Measurements from ENCODE around the gene PVR.

- TF ChIP-seq CTCF (IDR thresholded peaks at IDR 0.05) (no peak), TEAD1 (CRISPR knock-in tag; IDR thresholded peaks at IDR 0.05) (no peak), ATF3 (CRISPR knock-in tag; conservative IDR thresholded peaks at IDR 0.05) (no peak), FOXP1 (CRISPR knock-in tag; IDR thresholded peaks at IDR 0.05; ENCODE audit: borderline replicate concordance) (no peak), NR1H2 (CRISPR knock-in tag; IDR thresholded peaks at IDR 0.05) (no peak), USF2 (CRISPR knock-in tag; IDR thresholded peaks at IDR 0.05) (no peak), CREB1 (CRISPR knock-in tag; IDR thresholded peaks at IDR 0.05) (no peak)
These were observed 61.3 kb downstream of the PVR start for GRCh38 chr19:44704982-44705381.
